K562 (cell line): ENCODE data around the gene CMBL. TPM values are rescaled to one million over a fixed set of nuclear protein-coding genes. Genes with fewer than 3 reads are reported as not detected.

Experiments
- CSDE1 ChIP-seq, 2 experiments: fragments of 450-650 bp; IDR thresholded peaks; 2 replicates each; pipeline ENCODE4 v1.6.1; 2016; ENCODE audit warnings: mild to moderate bottlenecking in 1 of 2
- CTBP1 ChIP-seq: fragments of 450-650 bp; IDR thresholded peaks from 2 replicates; pipeline ENCODE4 v1.6.1; 2016; ENCODE audit warnings: borderline replicate concordance
- ETV1 ChIP-seq: fragments of 450-650 bp; conservative IDR thresholded peaks from 2 replicates; pipeline ENCODE4 v1.6.1; 2016; ENCODE audit warnings: missing genetic modification characterization, control low read depth, low read depth, missing compliant biosample characterization
- HDAC8 ChIP-seq: fragments of 450-650 bp; IDR thresholded peaks from 2 replicates; pipeline ENCODE4 v1.6.1; 2016; ENCODE audit warnings: mild to moderate bottlenecking, missing genetic modification characterization, moderate library complexity, missing compliant biosample characterization
- NR2C2 ChIP-seq, 2 experiments: fragments of 200-800 bp in 1 of 2; sonication (Bioruptor generic) in 1 of 2; sonication (generic) in 1 of 2; formaldehyde crosslinking in 1 of 2; IDR thresholded peaks; 2 replicates each; pipeline versions ENCODE4 v1.6.1 to v1.8.0; 2016 to 2022; ENCODE audit warnings: mild to moderate bottlenecking in 1 of 2, missing compliant biosample characterization in 1 of 2, missing genetic modification characterization in 1 of 2, missing genetic modification reagents in 1 of 2
- NR2F6 ChIP-seq: fragments of 450-650 bp; formaldehyde crosslinking; IDR thresholded peaks from 2 replicates; pipeline ENCODE4 v1.4.0; 2020; ENCODE audit warnings: mild to moderate bottlenecking
- NR3C1 ChIP-seq: sonication (generic); formaldehyde crosslinking; IDR thresholded peaks from 2 replicates; pipeline ENCODE4 v1.8.1; 2022; ENCODE audit warnings: missing genetic modification reagents
- NRF1 ChIP-seq, 2 experiments: fragments of 450-650 bp; IDR thresholded peaks in 1 of 2; conservative IDR thresholded peaks in 1 of 2; 2 replicates each; pipeline ENCODE4 v1.6.1; 2014; ENCODE audit warnings: mild to moderate bottlenecking in 2 of 2
- POLR3G ChIP-seq: IDR thresholded peaks from 2 replicates; pipeline ENCODE4 v1.6.1; 2011; ENCODE audit not compliant: insufficient read length, insufficient replicate concordance; ENCODE audit errors: extremely low read depth
- PPARD ChIP-seq: fragments of 250-450 bp; sonication (Bioruptor Pico); IDR thresholded peaks from 2 replicates; pipeline ENCODE4 v1.8.0; 2022; ENCODE audit warnings: inconsistent platforms, mild to moderate bottlenecking, moderate library complexity
- SIN3B ChIP-seq: fragments of 450-650 bp; IDR thresholded peaks from 2 replicates; pipeline ENCODE4 v1.6.1; 2017; ENCODE audit warnings: low read depth, mild to moderate bottlenecking, moderate library complexity
- SMAD4 ChIP-seq: fragments of 250-450 bp; sonication (Bioruptor Pico); conservative IDR thresholded peaks from 2 replicates; pipeline ENCODE4 v1.8.0; 2021; ENCODE audit warnings: inconsistent platforms, mild to moderate bottlenecking, moderate library complexity
- TAF15 ChIP-seq: fragments of 200-400 bp; formaldehyde crosslinking; IDR thresholded peaks from 2 replicates; pipeline ENCODE4 v1.6.1; 2017; ENCODE audit warnings: mild to moderate bottlenecking, low read depth, low read length, moderate library complexity
- TCF3 ChIP-seq: sonication (generic); formaldehyde crosslinking; IDR thresholded peaks from 2 replicates; pipeline ENCODE4 v1.4.0; 2020; ENCODE audit warnings: mild to moderate bottlenecking, missing genetic modification reagents
- ZFPM2 ChIP-seq: fragments of 250-450 bp; sonication (Bioruptor Pico); IDR thresholded peaks from 2 replicates; pipeline ENCODE4 v1.5.1; 2022; ENCODE audit warnings: mild to moderate bottlenecking
- ZNF3 ChIP-seq: fragments of 250-450 bp; sonication (Bioruptor Pico); IDR thresholded peaks from 2 replicates; pipeline ENCODE4 v1.5.0; 2021; ENCODE audit warnings: mild to moderate bottlenecking, moderate library complexity
- ZNF561 ChIP-seq: fragments of 450-650 bp; formaldehyde crosslinking; conservative IDR thresholded peaks from 2 replicates; pipeline ENCODE4 v1.4.0; 2020; ENCODE audit warnings: mild to moderate bottlenecking, moderate library complexity
- ZNF717 ChIP-seq: fragments of 250-450 bp; sonication (Bioruptor Pico); IDR thresholded peaks from 2 replicates; pipeline ENCODE4 v1.5.0; 2021
- polyA plus RNA-seq, 8 experiments: library from polyadenylated mRNA; depleted of rRNA in 4 of 8; stranded (reverse) in 5 of 8; unstranded in 3 of 8; fragments of >200 nt; fragmentation: Nextera tagmentation in 2 of 8; fragmentation: Illumina TruSeq in 1 of 8; extraction: Ambion mirVana in 2 of 8; extraction: Trizol in 1 of 8; gene quantifications; 2 replicates each; pipeline versions ENCODE4 v1.2.1 to v1.2.3, GENCODE V29; 2011 to 2014; ENCODE audit warnings: inconsistent platforms in 1 of 8, missing spikeins in 1 of 8
- total RNA-seq, 7 experiments: library from RNA; depleted of rRNA in 6 of 7; stranded (reverse); fragments of >200 nt in 6 of 7; fragmentation: Illumina TruSeq in 2 of 7; extraction: Trizol in 2 of 7; gene quantifications; 2 replicates each; pipeline versions ENCODE4 v1.2.1 to v1.2.3, GENCODE V29; 2011 to 2021; ENCODE audit warnings: low replicate concordance in 1 of 7
- TF ChIP-seq, protein P1 (sequence below): sonication (generic); formaldehyde crosslinking; IDR thresholded peaks from 2 replicates; pipeline ENCODE4 v1.8.0; 2022; ENCODE audit warnings: mild to moderate bottlenecking, missing genetic modification reagents
- TF ChIP-seq, protein P2 (sequence below): fragments of 150-350 bp; conservative IDR thresholded peaks from 2 replicates; pipeline ENCODE4 v1.6.1; 2014; ENCODE audit warnings: low read length
- TF ChIP-seq, protein P3 (sequence below): sonication (generic); formaldehyde crosslinking; IDR thresholded peaks from 2 replicates; pipeline ENCODE4 v1.8.0; 2022; ENCODE audit warnings: missing genetic modification reagents, mild to moderate bottlenecking, moderate library complexity, borderline replicate concordance
- TF ChIP-seq, protein P4 (sequence below), 2 experiments: fragments of 450-650 bp; conservative IDR thresholded peaks; 2 replicates each; pipeline ENCODE4 v1.6.1; 2017; ENCODE audit warnings: mild to moderate bottlenecking in 2 of 2, moderate library complexity in 2 of 2

Gene CMBL
- total and polyA plus RNA-seq, 9 of the 15 experiments (the other 6 are each of a cell fraction or from before 2014, with no cell fraction given): 22.6 to 192 (median 71.1) TPM

DNA sequence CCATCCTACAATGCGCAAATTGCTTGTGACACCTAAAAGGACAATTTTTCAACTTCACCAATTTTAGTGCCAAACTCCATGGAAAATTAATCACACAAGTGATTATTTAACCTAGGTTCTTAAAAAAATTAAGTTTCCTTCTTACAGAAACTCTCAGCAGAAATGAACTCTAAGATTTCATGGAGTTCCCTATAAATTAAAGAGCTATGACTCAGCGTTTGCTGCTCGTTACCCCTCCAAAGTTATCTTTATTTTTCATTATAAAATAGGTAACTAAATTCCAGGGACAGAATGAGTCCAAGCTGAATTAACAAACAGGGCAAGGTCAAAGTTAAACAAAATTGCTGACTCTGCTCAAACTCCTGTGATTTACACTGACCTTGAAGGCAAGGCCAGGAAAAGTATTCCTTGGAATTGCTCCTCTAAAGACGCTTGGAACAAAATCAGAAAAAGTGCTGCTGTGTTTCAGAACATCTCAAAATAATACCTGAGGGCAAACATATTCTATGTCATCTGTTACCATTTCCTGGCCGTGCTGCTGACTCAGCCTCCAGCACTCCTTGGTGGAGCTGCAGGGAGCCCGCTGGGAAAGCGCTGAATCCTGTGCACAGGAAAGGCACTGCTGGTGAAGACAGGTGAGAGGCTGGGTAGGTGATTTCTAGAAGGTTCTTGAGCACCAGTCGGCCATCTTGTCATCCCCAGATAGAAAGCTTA lies 2.5 kb upstream of the CMBL start (continued):
- TF ChIP-seq HDAC8 (tag): no peak
- TF ChIP-seq, protein P1, sequence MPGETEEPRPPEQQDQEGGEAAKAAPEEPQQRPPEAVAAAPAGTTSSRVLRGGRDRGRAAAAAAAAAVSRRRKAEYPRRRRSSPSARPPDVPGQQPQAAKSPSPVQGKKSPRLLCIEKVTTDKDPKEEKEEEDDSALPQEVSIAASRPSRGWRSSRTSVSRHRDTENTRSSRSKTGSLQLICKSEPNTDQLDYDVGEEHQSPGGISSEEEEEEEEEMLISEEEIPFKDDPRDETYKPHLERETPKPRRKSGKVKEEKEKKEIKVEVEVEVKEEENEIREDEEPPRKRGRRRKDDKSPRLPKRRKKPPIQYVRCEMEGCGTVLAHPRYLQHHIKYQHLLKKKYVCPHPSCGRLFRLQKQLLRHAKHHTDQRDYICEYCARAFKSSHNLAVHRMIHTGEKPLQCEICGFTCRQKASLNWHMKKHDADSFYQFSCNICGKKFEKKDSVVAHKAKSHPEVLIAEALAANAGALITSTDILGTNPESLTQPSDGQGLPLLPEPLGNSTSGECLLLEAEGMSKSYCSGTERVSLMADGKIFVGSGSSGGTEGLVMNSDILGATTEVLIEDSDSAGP (CRISPR knock-in tag): no peak
- TF ChIP-seq ETV1: 0 out of 2 replicates have a peak, but pooled peaks have one; percentile 6
- no peak for TF ChIP-seq CTBP1
- no peak for TF ChIP-seq NR3C1
- no peak for TF ChIP-seq TAF15
- no peak for TF ChIP-seq TCF3 (CRISPR knock-in tag)
- TF ChIP-seq NR2C2 (CRISPR knock-in tag; IDR thresholded peaks at IDR 0.05): no peak
- peak; percentile 53; the same call in 1 of the 2 replicates for TF ChIP-seq NR2C2 (tag; IDR thresholded peaks at IDR 0.05)
- TF ChIP-seq, protein P2, sequence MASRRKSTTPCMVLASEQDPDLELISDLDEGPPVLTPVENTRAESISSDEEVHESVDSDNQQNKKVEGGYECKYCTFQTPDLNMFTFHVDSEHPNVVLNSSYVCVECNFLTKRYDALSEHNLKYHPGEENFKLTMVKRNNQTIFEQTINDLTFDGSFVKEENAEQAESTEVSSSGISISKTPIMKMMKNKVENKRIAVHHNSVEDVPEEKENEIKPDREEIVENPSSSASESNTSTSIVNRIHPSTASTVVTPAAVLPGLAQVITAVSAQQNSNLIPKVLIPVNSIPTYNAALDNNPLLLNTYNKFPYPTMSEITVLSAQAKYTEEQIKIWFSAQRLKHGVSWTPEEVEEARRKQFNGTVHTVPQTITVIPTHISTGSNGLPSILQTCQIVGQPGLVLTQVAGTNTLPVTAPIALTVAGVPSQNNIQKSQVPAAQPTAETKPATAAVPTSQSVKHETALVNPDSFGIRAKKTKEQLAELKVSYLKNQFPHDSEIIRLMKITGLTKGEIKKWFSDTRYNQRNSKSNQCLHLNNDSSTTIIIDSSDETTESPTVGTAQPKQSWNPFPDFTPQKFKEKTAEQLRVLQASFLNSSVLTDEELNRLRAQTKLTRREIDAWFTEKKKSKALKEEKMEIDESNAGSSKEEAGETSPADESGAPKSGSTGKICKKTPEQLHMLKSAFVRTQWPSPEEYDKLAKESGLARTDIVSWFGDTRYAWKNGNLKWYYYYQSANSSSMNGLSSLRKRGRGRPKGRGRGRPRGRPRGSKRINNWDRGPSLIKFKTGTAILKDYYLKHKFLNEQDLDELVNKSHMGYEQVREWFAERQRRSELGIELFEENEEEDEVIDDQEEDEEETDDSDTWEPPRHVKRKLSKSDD: no peak
- no peak for TF ChIP-seq POLR3G
- TF ChIP-seq SIN3B: no peak
- TF ChIP-seq NR2F6 (CRISPR knock-in tag): no peak
- TF ChIP-seq, protein P3, sequence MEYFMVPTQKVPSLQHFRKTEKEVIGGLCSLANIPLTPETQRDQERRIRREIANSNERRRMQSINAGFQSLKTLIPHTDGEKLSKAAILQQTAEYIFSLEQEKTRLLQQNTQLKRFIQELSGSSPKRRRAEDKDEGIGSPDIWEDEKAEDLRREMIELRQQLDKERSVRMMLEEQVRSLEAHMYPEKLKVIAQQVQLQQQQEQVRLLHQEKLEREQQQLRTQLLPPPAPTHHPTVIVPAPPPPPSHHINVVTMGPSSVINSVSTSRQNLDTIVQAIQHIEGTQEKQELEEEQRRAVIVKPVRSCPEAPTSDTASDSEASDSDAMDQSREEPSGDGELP (CRISPR knock-in tag): 0 out of 2 replicates have a peak, but pooled peaks have one; percentile 22
- TF ChIP-seq, protein P4, sequence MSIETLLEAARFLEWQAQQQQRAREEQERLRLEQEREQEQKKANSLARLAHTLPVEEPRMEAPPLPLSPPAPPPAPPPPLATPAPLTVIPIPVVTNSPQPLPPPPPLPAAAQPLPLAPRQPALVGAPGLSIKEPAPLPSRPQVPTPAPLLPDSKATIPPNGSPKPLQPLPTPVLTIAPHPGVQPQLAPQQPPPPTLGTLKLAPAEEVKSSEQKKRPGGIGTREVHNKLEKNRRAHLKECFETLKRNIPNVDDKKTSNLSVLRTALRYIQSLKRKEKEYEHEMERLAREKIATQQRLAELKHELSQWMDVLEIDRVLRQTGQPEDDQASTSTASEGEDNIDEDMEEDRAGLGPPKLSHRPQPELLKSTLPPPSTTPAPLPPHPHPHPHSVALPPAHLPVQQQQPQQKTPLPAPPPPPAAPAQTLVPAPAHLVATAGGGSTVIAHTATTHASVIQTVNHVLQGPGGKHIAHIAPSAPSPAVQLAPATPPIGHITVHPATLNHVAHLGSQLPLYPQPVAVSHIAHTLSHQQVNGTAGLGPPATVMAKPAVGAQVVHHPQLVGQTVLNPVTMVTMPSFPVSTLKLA (conservative IDR thresholded peaks at IDR 0.05): peak in 1 of 2 experiments; percentile 4; a peak in 1 of 4 replicates
- TF ChIP-seq ZNF3 (CRISPR knock-in tag): no peak
- TF ChIP-seq ZFPM2 (CRISPR knock-in tag): no peak
- TF ChIP-seq ZNF717 (CRISPR knock-in tag): no peak
- no peak for TF ChIP-seq ZNF561 (CRISPR knock-in tag)
- TF ChIP-seq NRF1 (conservative IDR thresholded peaks at IDR 0.05 in 1 of 2, IDR thresholded peaks at IDR 0.05 in 1 of 2): no peak
- TF ChIP-seq CSDE1 (IDR thresholded peaks at IDR 0.05): no peak
- TF ChIP-seq PPARD (CRISPR knock-in tag): no peak
- no peak for TF ChIP-seq SMAD4 (CRISPR knock-in tag)
